Large intestine (tissue), 12 donors: ENCODE results near the gene MRPL45. TPM values are rescaled to one million over a fixed set of nuclear protein-coding genes. Genes with fewer than 3 reads are reported as not detected.
"Not testable (repeated sequence)": the region's sequence is repeated elsewhere in the genome, so short reads cannot be mapped to it uniquely, and the experiment has no call there.

Experiments used
- DNase-seq, 2 donors: peaks; one replicate each; pipeline versions ENCODE4 v3.0.0 to v3.0.0-alpha.2; 2013
- H3K27ac ChIP-seq: one replicate; pipeline ENCODE4 v1.5.1; 2013; ENCODE audit warnings: low read length
- H3K27me3 ChIP-seq: 2 replicates; pipeline ENCODE4 v1.6.1; 2013; ENCODE audit warnings: low read length; ENCODE audit not compliant: control insufficient read depth, insufficient read depth
- H3K36me3 ChIP-seq: 2 replicates; pipeline ENCODE4 v1.6.1; 2013; ENCODE audit warnings: low read length; ENCODE audit not compliant: control insufficient read depth, insufficient read depth
- H3K4me1 ChIP-seq: one replicate; pipeline ENCODE4 v1.6.1; 2013; ENCODE audit warnings: low read length; ENCODE audit not compliant: control insufficient read depth, insufficient read depth
- H3K4me3 ChIP-seq: one replicate; pipeline ENCODE4 v1.5.1; 2013; ENCODE audit warnings: low read length
- H3K9me3 ChIP-seq: one replicate; pipeline ENCODE4 v1.6.1; 2013; ENCODE audit warnings: mild to moderate bottlenecking, low read depth, low read length, moderate library complexity; ENCODE audit not compliant: control insufficient read depth
- WGBS: methylation state at CpG from one replicate; pipeline ENCODE4 v1.1.5; 2013; ENCODE audit warnings: low lambda C conversion rate; ENCODE audit not compliant: insufficient coverage; 5-methylcytosine and 5-hydroxymethylcytosine counted together
- long read RNA-seq, 11 donors: transcript quantifications; one replicate each; lab custom pipeline, GENCODE V29; 2026
- polyA plus RNA-seq: library from polyadenylated mRNA; unstranded; fragments of 120-200 nt; gene quantifications from one replicate; pipeline ENCODE4 v1.2.1, GENCODE V29; 2013

Gene MRPL45
- polyA plus RNA-seq: 54.9 TPM
- long read RNA-seq, donor 1, transcript MRPL45-203 (8 exons, 1,705 nt): major isoform, 7 of 7 reads
- long read RNA-seq, donor 1, partial matches to known transcripts: 0 of 7 reads
- long read RNA-seq, donor 1, other reads (novel, unspliced or antisense): 0 of 7 reads
- long read RNA-seq, donor 2, transcript MRPL45-203 (8 exons, 1,705 nt): major isoform, 15 of 22 reads
- long read RNA-seq, donor 2, partial matches to known transcripts: 7 of 22 reads
- long read RNA-seq, donor 2, other reads (novel, unspliced or antisense): 0 of 22 reads
- long read RNA-seq, donor 3: 0 reads
- long read RNA-seq, donor 4, partial matches to known transcripts: 0 of 2 reads
- long read RNA-seq, donor 4, other reads (novel, unspliced or antisense): 0 of 2 reads
- long read RNA-seq, donor 5, transcript MRPL45-203 (8 exons, 1,705 nt): major isoform, 5 of 5 reads
- long read RNA-seq, donor 5, partial matches to known transcripts: 0 of 5 reads
- long read RNA-seq, donor 5, other reads (novel, unspliced or antisense): 0 of 5 reads
- long read RNA-seq, donor 6, transcript MRPL45-203 (8 exons, 1,705 nt): major isoform, 17 of 24 reads
- long read RNA-seq, donor 6, partial matches to known transcripts: 7 of 24 reads
- long read RNA-seq, donor 6, other reads (novel, unspliced or antisense): 0 of 24 reads
- long read RNA-seq, donor 7, transcript MRPL45-203 (8 exons, 1,705 nt): major isoform, 12 of 12 reads
- long read RNA-seq, donor 7, partial matches to known transcripts: 0 of 12 reads
- long read RNA-seq, donor 7, other reads (novel, unspliced or antisense): 0 of 12 reads
- long read RNA-seq, donor 8, transcript MRPL45-203 (8 exons, 1,705 nt): major isoform, 32 of 46 reads
- long read RNA-seq, donor 8, partial matches to known transcripts: 14 of 46 reads
- long read RNA-seq, donor 8, other reads (novel, unspliced or antisense): 0 of 46 reads
- long read RNA-seq, donor 9, transcript MRPL45-203 (8 exons, 1,705 nt): major isoform, 26 of 34 reads
- long read RNA-seq, donor 9, partial matches to known transcripts: 8 of 34 reads
- long read RNA-seq, donor 9, other reads (novel, unspliced or antisense): 0 of 34 reads
- long read RNA-seq, donor 10, transcript MRPL45-203 (8 exons, 1,705 nt): major isoform, 36 of 45 reads
- long read RNA-seq, donor 10, partial matches to known transcripts: 9 of 45 reads
- long read RNA-seq, donor 10, other reads (novel, unspliced or antisense): 0 of 45 reads
- long read RNA-seq, donor 11, transcript MRPL45-203 (8 exons, 1,705 nt): major isoform, 14 of 24 reads
- long read RNA-seq, donor 11, partial matches to known transcripts: 10 of 24 reads
- long read RNA-seq, donor 11, other reads (novel, unspliced or antisense): 0 of 24 reads

DNA sequence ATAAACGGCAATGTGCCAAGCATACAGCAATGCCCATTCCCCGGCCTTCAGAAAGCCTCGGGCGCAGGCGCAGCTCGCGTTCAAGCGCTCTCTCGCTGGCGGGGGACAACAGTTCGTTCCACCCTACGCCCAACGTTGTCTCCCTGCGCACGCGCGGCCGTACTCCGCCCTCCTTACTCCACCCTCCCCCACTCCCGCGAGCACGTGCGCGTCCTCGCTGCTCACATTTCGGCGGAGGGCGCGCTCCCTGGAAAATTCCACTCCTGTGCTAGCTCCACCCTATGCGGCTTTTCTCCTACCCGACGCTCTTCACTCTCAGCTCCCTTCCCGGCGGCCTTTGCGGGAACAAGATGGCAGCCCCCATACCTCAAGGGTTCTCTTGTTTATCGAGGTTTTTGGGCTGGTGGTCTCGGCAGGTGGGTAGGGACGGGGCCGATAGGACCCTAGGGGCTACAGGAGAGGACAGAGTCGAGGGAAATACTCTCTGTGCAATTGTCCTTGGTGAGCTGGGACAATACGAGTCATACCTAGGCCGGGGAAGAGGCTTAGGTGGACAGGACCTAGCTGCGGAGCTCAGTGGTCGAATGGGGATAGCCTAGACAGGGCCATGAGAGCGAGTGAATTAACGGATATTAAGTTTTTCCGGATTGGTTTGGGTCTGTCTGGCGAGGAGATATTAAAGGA is at the start of gene MRPL45:
MRPL45 (plus strand) TSS at position 335 of the 684 bp plus-strand sequence; CDS start at position 351, 16 bp downstream.
- H3K27ac ChIP-seq: peak within 1 kb of the TSS; percentile 52

GRCh38 chr17:38253191-38253590 is 43.8 kb upstream of the MRPL45 start:
- H3K4me1 ChIP-seq, H3K9me3 ChIP-seq, H3K27me3 ChIP-seq, H3K4me3 ChIP-seq, DNase-seq, H3K27ac ChIP-seq, H3K36me3 ChIP-seq: not testable (repeated sequence)
- 100% methylated on average over 3 of the region's 14 CpGs for WGBS

More for the DNA sequence above, at the start of gene MRPL45:
- H3K4me3 ChIP-seq: peak within 1 kb of the TSS; percentile 60
- H3K9me3 ChIP-seq, H3K36me3 ChIP-seq, H3K4me1 ChIP-seq, H3K27me3 ChIP-seq: not testable (repeated sequence)
- 0% methylated on average over 1 of the region's 48 CpGs for WGBS
- DNase-seq: peak; percentile 98 to 99

GRCh38 chr17:38254357-38254756 is 42.6 kb upstream of the MRPL45 start:
- not testable (repeated sequence) for H3K27me3 ChIP-seq, H3K4me1 ChIP-seq, H3K9me3 ChIP-seq, H3K4me3 ChIP-seq, H3K27ac ChIP-seq, H3K36me3 ChIP-seq, DNase-seq
- WGBS: 40% methylated on average over 2 of the region's 2 CpGs

DNA sequence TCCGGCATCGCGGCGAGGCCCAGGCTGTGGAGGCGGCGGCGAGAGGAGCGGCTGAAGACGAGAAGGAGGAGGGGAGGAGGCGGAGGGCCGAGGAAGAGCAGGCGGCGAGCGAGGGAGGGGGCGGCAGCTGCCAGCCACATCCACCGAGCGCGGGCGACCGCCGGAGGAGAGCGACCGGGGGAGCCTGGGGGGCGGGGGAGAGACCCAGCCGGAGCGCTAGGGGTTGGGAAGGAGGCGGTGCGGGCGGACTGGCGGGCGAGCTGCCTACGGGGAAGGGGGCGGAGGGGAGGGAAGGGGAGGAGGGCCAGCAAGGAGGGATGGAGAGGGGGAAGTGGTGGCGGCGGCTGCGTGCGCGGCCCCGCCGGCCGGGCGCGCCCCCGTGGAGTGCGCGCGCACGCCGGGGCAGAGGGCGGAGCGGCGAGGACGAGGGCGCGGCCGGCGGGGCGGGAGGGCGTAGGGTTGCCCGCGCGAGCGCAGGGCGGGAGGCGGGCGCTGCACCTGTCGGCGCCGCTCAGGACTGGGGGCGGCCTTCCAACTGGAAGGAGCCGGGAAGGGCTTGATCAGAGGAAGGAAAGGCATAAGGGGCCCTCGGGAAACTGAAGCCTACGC is 39.9 kb upstream of the MRPL45 start:
- no CpG with 5 or more reads among the region's 73 CpGs for WGBS

GRCh38 chr17:38265974-38266506 is 30.9 kb upstream of the MRPL45 start:
- not testable (repeated sequence) for H3K4me1 ChIP-seq, H3K36me3 ChIP-seq, H3K9me3 ChIP-seq, DNase-seq, H3K27ac ChIP-seq, H3K4me3 ChIP-seq, H3K27me3 ChIP-seq
- WGBS: no CpG with 5 or more reads among the region's 1 CpG

More for the DNA sequence above, 39.9 kb upstream of the MRPL45 start:
- H3K36me3 ChIP-seq, H3K9me3 ChIP-seq, H3K27me3 ChIP-seq, H3K4me1 ChIP-seq: not testable (repeated sequence)
- H3K4me3 ChIP-seq: peak overlapping the region; percentile 35
- peak overlapping the region; percentile 73 for H3K27ac ChIP-seq
- peak; percentile 58 to 90 for DNase-seq

GRCh38 chr17:38266571-38266970 is 30.4 kb upstream of the MRPL45 start:
- not testable (repeated sequence) for H3K27ac ChIP-seq, DNase-seq, H3K9me3 ChIP-seq, H3K36me3 ChIP-seq, H3K27me3 ChIP-seq, H3K4me3 ChIP-seq, H3K4me1 ChIP-seq
- no CpG with 5 or more reads among the region's 17 CpGs for WGBS

GRCh38 chr17:38268138-38268537 is 28.8 kb upstream of the MRPL45 start:
- no CpG with 5 or more reads among the region's 3 CpGs for WGBS

GRCh38 chr17:38269045-38269444 is 27.9 kb upstream of the MRPL45 start:
- WGBS: no CpG with 5 or more reads among the region's 1 CpG
- not testable (repeated sequence) for H3K36me3 ChIP-seq, DNase-seq, H3K4me1 ChIP-seq, H3K4me3 ChIP-seq, H3K27me3 ChIP-seq, H3K27ac ChIP-seq, H3K9me3 ChIP-seq

More at GRCh38 chr17:38268138-38268537, 28.8 kb upstream of the MRPL45 start:
- H3K27ac ChIP-seq, H3K4me1 ChIP-seq, H3K27me3 ChIP-seq, H3K36me3 ChIP-seq, H3K4me3 ChIP-seq, H3K9me3 ChIP-seq, DNase-seq: not testable (repeated sequence)

DNA sequence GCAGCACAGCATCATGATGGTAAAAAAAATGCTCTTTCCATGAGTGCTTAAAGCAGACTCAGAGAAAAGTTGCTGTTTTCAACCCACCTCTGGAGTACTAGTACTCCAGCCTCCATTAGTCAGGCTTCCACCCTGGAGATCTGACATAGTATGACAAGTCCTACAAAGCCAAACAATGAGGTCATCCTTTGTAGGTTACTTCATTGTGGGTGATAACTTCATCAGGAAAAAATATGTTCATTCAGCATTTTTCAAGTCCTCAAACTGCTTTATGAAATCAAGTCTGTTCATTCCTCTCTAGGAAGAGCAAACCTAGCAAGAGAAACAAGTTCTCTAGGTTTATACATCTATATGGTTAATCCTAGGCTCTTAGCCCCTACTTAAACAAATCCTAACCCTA is 27.4 kb upstream of the MRPL45 start:
- not testable (repeated sequence) for H3K4me1 ChIP-seq, H3K27me3 ChIP-seq, H3K9me3 ChIP-seq, H3K27ac ChIP-seq, DNase-seq, H3K4me3 ChIP-seq, H3K36me3 ChIP-seq
